ENCODE measurements around the gene CTIF.

DNA sequence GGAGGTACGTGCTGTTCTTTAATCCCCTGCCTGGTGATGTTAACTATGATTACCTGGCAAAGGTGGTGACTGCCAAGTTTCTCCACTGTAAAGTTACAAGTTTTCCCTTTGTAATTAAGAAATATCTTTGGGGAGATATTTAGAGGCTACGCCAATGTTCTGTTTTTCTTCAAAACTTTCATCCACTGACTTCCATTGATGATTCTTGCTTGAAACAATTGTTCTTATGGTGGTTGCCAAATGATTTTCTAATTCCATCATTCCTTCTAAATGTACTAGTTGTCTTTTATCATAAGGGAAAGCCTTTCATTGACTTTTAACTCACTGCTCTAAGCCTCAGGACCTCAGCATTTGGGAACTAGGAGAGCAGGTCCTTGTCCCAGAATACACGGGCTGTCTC lies 206.5 kb downstream of the CTIF start:
- TF ChIP-seq, protein P1, sequence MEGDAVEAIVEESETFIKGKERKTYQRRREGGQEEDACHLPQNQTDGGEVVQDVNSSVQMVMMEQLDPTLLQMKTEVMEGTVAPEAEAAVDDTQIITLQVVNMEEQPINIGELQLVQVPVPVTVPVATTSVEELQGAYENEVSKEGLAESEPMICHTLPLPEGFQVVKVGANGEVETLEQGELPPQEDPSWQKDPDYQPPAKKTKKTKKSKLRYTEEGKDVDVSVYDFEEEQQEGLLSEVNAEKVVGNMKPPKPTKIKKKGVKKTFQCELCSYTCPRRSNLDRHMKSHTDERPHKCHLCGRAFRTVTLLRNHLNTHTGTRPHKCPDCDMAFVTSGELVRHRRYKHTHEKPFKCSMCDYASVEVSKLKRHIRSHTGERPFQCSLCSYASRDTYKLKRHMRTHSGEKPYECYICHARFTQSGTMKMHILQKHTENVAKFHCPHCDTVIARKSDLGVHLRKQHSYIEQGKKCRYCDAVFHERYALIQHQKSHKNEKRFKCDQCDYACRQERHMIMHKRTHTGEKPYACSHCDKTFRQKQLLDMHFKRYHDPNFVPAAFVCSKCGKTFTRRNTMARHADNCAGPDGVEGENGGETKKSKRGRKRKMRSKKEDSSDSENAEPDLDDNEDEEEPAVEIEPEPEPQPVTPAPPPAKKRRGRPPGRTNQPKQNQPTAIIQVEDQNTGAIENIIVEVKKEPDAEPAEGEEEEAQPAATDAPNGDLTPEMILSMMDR (IDR thresholded peaks at IDR 0.05), result no peak
- TF ChIP-seq POLR2A (IDR thresholded peaks at IDR 0.05) (no peak), POLR2AphosphoS5 (IDR thresholded peaks at IDR 0.05) (no peak), EP300 (IDR thresholded peaks at IDR 0.05) (no peak)
